Urinary bladder (tissue), 4 donors: Measurements from ENCODE around the gene ZFHX3. TPM values are rescaled to one million over a fixed set of nuclear protein-coding genes. Genes with fewer than 3 reads are reported as not detected.

Experiments used
- DNase-seq: peaks from one replicate; pipeline ENCODE4 v3.0.0-alpha.2; 2015; ENCODE audit errors: extremely low spot score
- H3K27ac ChIP-seq: one replicate; pipeline ENCODE4 v1.5.1; 2013; ENCODE audit warnings: low read depth, mild to moderate bottlenecking, moderate library complexity
- H3K36me3 ChIP-seq: one replicate; pipeline ENCODE4 v1.6.1; 2013; ENCODE audit warnings: mild to moderate bottlenecking, moderate library complexity; ENCODE audit not compliant: insufficient read depth
- H3K4me1 ChIP-seq: one replicate; pipeline ENCODE4 v1.6.1; 2013; ENCODE audit warnings: mild to moderate bottlenecking, moderate library complexity; ENCODE audit not compliant: insufficient read depth
- H3K4me3 ChIP-seq: one replicate; pipeline ENCODE4 v1.5.1; 2013; ENCODE audit warnings: low read depth, low read length
- WGBS: extraction: QIAGEN DNeasy Blood & Tissue Kit; methylation state at CpG from one replicate; pipeline ENCODE4 v1.1.7; 2013; 5-methylcytosine and 5-hydroxymethylcytosine counted together
- polyA plus RNA-seq: library from polyadenylated mRNA; stranded (reverse); fragments of 200-250 nt; gene quantifications from one replicate; pipeline ENCODE4 v1.2.3, GENCODE V29; 2013
- total RNA-seq: library from RNA; depleted of rRNA; stranded (reverse); fragments of >200 nt; gene quantifications from one replicate; pipeline ENCODE4 v1.2.3, GENCODE V29; 2014
- donor health status: healthy with polysubstance abuse.
- donor health status: healthy.

ZFHX3 gene
- total and polyA plus RNA-seq, 2 donors = 11.8 to 19.4 TPM

GRCh38 chr16:72846594-72846993 lies 201.3 kb downstream of the ZFHX3 start:
- DNase-seq = no peak
- 79% methylated on average over 8 of the region's 8 CpGs for WGBS
- no peak overlapping the region for H3K27ac ChIP-seq
- no peaks in the 10 kb centered on the region for H3K36me3 ChIP-seq
- peaks cover under 1% of the 10 kb centered on the region for H3K4me1 ChIP-seq
- no peak overlapping the region for H3K4me3 ChIP-seq

GRCh38 chr16:72845322-72846020 lies 202.5 kb downstream of the ZFHX3 start:
- H3K4me3 ChIP-seq = no peak overlapping the region
- DNase-seq = no peak
- H3K27ac ChIP-seq = no peak overlapping the region
- 94% methylated on average over 16 of the region's 16 CpGs for WGBS
- H3K4me1 ChIP-seq = peaks cover 2% of the 10 kb centered on the region
- no peaks in the 10 kb centered on the region for H3K36me3 ChIP-seq

- 81% methylated on average over 11 of the region's 11 CpGs for WGBS
- Histone ChIP-seq H3K36me3 (no peaks in the 10 kb centered on the region), H3K4me3 (no peak overlapping the region), H3K27ac (no peak overlapping the region), H3K4me1 (peaks cover 2% of the 10 kb centered on the region)
- DNase-seq = no peak
Measured at GRCh38 chr16:72844225-72844920, 203.6 kb downstream of the ZFHX3 start.

- no peak for DNase-seq
- H3K36me3 ChIP-seq = no peaks in the 10 kb centered on the region
- 47% methylated on average over 3 of the region's 3 CpGs for WGBS
- H3K4me3 ChIP-seq = no peak overlapping the region
- H3K27ac ChIP-seq = no peak overlapping the region
- peaks cover 2% of the 10 kb centered on the region for H3K4me1 ChIP-seq
Measured at GRCh38 chr16:72841506-72841905, 206.4 kb downstream of the ZFHX3 start.

GRCh38 chr16:72840631-72841381 lies 207.1 kb downstream of the ZFHX3 start:
- WGBS = 53% methylated on average over 11 of the region's 11 CpGs
- Histone ChIP-seq H3K27ac (no peak overlapping the region), H3K4me1 (peaks cover 2% of the 10 kb centered on the region), H3K36me3 (no peaks in the 10 kb centered on the region), H3K4me3 (no peak overlapping the region)
- no peak for DNase-seq

GRCh38 chr16:72838951-72839350 lies 209.0 kb downstream of the ZFHX3 start:
- Histone ChIP-seq H3K4me3 (no peak overlapping the region), H3K27ac (no peak overlapping the region), H3K36me3 (no peaks in the 10 kb centered on the region), H3K4me1 (peaks cover 2% of the 10 kb centered on the region)
- 85% methylated on average over 13 of the region's 13 CpGs for WGBS
- no peak for DNase-seq

GRCh38 chr16:72838586-72838910 lies 209.4 kb downstream of the ZFHX3 start:
- 89% methylated on average over 11 of the region's 11 CpGs for WGBS
- H3K27ac ChIP-seq = no peak overlapping the region
- no peak for DNase-seq

GRCh38 chr16:72837846-72838585 lies 209.9 kb downstream of the ZFHX3 start:
- Histone ChIP-seq H3K36me3 (no peaks in the 10 kb centered on the region), H3K27ac (no peak overlapping the region), H3K4me3 (no peak overlapping the region), H3K4me1 (peaks cover 2% of the 10 kb centered on the region)
- no peak for DNase-seq
- WGBS = 71% methylated on average over 9 of the region's 9 CpGs

More at GRCh38 chr16:72838586-72838910, 209.4 kb downstream of the ZFHX3 start:
- no peaks in the 10 kb centered on the region for H3K36me3 ChIP-seq
- no peak overlapping the region for H3K4me3 ChIP-seq
- peaks cover 2% of the 10 kb centered on the region for H3K4me1 ChIP-seq

GRCh38 chr16:72836985-72837384 lies 210.9 kb downstream of the ZFHX3 start:
- Histone ChIP-seq H3K4me3 (no peak overlapping the region), H3K27ac (no peak overlapping the region), H3K4me1 (peaks cover 2% of the 10 kb centered on the region), H3K36me3 (no peaks in the 10 kb centered on the region)
- 98% methylated on average over 8 of the region's 8 CpGs for WGBS
- no peak for DNase-seq

- no peak for DNase-seq
- Histone ChIP-seq H3K27ac (no peak overlapping the region), H3K36me3 (no peaks in the 10 kb centered on the region), H3K4me1 (no peaks in the 10 kb centered on the region), H3K4me3 (no peak overlapping the region)
- 91% methylated on average over 7 of the region's 7 CpGs for WGBS
Measured at GRCh38 chr16:72836181-72836580, 211.7 kb downstream of the ZFHX3 start.

- DNase-seq = no peak
- Histone ChIP-seq H3K36me3 (no peaks in the 10 kb centered on the region), H3K4me3 (no peak overlapping the region), H3K27ac (no peak overlapping the region), H3K4me1 (no peaks in the 10 kb centered on the region)
- 96% methylated on average over 7 of the region's 7 CpGs for WGBS
Measured at GRCh38 chr16:72835086-72835485, 212.8 kb downstream of the ZFHX3 start.

GRCh38 chr16:72834499-72834898 lies 213.4 kb downstream of the ZFHX3 start:
- no peak for DNase-seq
- Histone ChIP-seq H3K4me3 (no peak overlapping the region), H3K36me3 (no peaks in the 10 kb centered on the region), H3K4me1 (no peaks in the 10 kb centered on the region), H3K27ac (no peak overlapping the region)
- WGBS = 95% methylated on average over 9 of the region's 9 CpGs

GRCh38 chr16:72833969-72834368 lies 214.0 kb downstream of the ZFHX3 start:
- no peak for DNase-seq
- Histone ChIP-seq H3K27ac (no peak overlapping the region), H3K4me1 (no peaks in the 10 kb centered on the region), H3K36me3 (no peaks in the 10 kb centered on the region), H3K4me3 (no peak overlapping the region)
- 94% methylated on average over 2 of the region's 2 CpGs for WGBS
